ENCODE measurements around the gene SKI. TPM values are rescaled to one million over a fixed set of nuclear protein-coding genes. Genes with fewer than 3 reads are reported as not detected.
"Not testable (repeated sequence)": the region's sequence is repeated elsewhere in the genome, so short reads cannot be mapped to it uniquely, and the experiment has no call there.

The SKI gene
- total RNA-seq, 1 donor from 2014 or later = 67.5 TPM

DNA sequence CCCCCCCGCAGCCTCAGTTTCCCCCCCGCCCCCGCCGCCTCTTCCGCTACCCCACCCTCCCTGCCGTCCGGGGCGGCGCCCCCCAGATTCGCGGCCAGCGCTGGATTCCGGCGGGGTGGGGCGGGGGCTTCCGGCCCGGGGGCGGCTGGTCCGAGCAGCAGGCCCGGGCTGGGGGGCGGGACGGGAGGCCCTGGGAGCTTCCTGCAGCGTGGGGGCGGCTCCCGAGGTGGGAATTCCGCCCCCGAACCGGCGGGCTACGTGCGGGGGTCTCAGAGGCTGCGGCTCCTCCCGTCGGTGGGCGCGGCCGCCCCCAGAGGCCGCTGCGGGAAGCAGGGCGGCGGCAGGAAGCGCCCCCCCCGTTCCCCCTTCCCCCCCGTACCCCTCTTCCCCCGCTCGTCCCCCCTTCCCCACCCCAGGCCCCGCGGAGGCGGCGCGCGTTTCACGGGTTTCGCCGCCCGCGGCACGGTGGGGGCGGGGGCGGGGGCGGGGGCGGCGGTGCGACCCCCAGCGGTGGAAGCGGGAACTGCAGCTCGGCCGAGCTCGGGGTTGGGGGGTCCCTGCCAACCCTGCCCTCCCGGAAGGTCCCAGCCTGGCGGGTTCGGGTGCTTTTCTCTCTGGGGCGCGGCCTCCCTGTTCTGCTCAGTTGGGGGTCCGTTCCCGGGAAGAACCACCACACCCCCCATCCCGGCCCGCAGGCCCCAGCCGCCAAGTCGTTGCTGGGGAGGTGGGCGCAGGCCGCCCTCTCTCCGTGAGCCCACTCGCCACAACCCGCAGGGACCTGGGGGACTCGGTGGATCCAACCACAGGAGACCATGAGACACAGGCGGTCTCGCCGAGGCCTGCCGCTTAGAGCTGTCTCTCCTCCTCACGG, 86.9 kb downstream of the SKI start:
- intact Hi-C loops (cut with micrococcal nuclease) = loop anchor here (1.0 to 2.0 kb wide), 3 partner anchors 14 to 116 kb away; no protein-coding TSS in a partner anchor

DNA sequence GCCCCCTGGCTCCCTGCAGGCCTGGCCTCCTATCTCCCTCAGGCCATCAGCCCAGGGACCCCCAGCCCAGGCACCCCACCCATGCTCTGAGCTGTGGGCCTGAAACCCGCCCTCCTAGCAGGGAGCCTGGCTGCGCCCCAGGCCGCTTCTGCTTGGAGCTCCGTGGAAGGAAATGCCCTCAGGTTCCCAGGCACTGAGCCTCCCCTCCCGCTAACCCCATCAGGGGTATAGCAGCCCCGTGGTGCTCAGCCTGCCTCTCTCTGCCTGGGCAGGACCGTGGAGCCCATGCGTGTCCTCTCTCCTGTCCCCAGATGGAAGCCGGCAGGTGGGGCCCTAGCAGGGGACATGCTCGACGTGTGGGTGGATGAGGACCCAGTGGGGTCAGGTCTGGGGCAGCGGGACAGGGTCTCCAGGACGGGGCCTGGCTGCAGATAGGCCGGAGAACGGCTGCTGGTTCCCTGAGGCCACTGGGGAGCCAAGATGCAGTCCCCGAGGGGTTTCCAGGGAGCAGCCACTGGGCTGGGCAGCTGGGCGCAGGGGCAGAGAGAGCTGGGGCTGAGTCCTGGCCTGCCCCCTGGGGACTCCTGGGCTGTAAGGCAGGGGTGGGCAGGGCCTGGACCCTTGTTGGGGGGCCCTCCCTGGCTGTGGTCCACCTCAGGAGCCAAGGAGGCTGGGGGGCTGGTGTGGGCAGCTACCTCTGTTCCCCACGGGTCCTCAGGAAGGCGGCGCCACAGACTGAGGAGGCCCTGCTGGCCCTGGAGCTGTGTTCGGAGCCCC, 87.7 kb downstream of the SKI start:
- intact Hi-C loops (cut with micrococcal nuclease) = loop anchor here (1.0 to 2.0 kb wide), 3 partner anchors 15 to 117 kb away; no protein-coding TSS in a partner anchor

- intact Hi-C loops (cut with micrococcal nuclease) = no loop called here
These were observed 88.4 kb downstream of the SKI start for GRCh38 chr1:2316451-2316961.

DNA sequence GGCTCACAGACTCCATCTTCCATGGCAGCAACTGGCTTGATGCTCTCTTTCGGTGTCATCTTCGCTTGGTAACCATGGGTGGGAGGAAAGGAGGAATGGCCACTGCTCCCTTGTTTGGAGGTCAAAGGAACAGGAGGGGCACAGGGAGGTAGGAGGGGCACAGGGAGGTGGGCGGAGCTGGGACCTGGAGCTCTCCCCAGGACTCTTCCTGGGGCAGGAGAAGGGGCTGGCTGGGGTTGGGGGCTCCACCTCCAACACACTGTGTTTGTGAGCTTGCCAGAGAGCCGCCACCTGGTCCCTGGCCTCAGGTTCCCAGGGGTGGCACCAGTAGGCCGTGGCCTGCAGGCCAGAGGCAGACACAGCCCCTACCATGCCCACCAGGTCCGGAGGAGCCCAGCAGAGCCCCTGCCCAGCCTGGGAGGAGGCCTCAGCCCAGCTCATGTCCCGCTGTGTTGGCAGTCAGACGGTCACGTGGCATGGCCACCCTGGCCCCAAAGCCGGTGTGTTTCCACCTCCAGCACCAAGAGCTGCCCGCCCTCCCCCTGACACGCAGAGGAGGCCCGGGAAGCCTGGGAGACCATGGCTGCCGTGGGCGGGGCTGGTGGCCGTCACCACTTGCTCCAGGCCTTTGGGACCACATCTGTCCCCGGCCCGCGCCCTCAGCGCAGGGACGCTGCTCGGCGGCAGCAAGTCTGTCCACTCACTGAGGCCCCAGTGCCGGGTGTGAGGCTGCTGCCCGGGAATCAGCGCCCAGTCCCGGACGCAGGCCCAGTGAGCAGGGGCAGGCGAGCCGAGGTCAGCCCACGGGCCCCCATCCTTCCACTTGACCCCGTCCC, 89.3 kb downstream of the SKI start:
- intact Hi-C loops (cut with micrococcal nuclease) = no loop called here

GRCh38 chr1:2318314-2319278, 90.5 kb downstream of the SKI start:
- intact Hi-C loops (cut with micrococcal nuclease) = no loop called here

DNA sequence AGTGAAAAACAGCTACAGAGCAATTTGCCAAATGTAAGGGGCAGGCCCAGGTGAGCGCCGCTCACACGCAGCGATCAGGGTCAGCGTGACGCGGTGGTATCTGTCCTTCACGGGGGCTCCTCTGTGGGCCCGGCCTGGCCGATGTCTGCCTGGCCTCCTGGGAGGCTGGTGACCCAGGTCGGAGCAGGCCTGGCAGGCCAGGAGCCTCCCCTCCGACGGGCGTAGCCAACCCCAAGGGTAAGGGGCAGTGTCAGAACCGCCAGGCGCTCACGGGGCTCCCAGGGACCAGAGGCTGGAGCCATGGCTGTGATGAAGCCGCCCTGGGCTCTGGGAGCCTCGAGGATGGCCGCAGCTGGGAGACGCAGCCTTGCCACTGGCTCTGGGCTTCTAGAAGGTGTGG, 91.2 kb downstream of the SKI start:
- intact Hi-C loops (cut with micrococcal nuclease) = no loop called here

DNA sequence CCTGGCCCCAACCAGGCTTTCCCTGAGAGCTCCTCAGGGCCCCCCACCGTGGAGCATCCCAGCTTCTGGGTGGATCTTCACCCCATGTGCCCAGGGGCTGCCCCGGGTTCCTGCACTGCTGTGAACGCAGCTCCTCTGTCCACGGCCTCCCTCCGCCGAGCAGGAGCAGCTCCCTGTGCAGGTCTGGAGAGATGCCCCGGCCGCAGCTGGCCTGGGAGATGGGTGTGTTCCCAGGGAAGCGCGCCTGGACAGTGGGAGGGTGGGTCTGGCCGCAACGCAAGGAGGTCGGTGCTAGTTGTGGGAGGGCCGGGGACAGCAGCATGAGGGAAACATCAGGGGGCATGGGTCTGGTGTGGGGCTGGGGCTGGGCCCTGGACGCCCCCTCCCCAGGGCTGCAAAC, 91.9 kb downstream of the SKI start:
- intact Hi-C loops (cut with micrococcal nuclease) = no loop called here

GRCh38 chr1:2320760-2321667, 92.9 kb downstream of the SKI start:
- intact Hi-C loops (cut with micrococcal nuclease) = no loop called here

- intact Hi-C loops (cut with micrococcal nuclease) = no loop called here
These were observed 94.0 kb downstream of the SKI start for GRCh38 chr1:2322065-2322571.

- intact Hi-C loops (cut with micrococcal nuclease) = no loop called here
These were observed 94.6 kb downstream of the SKI start for GRCh38 chr1:2322581-2323211.

- intact Hi-C loops (cut with micrococcal nuclease) = no loop called here
These were observed 95.4 kb downstream of the SKI start for GRCh38 chr1:2323451-2323974.

DNA sequence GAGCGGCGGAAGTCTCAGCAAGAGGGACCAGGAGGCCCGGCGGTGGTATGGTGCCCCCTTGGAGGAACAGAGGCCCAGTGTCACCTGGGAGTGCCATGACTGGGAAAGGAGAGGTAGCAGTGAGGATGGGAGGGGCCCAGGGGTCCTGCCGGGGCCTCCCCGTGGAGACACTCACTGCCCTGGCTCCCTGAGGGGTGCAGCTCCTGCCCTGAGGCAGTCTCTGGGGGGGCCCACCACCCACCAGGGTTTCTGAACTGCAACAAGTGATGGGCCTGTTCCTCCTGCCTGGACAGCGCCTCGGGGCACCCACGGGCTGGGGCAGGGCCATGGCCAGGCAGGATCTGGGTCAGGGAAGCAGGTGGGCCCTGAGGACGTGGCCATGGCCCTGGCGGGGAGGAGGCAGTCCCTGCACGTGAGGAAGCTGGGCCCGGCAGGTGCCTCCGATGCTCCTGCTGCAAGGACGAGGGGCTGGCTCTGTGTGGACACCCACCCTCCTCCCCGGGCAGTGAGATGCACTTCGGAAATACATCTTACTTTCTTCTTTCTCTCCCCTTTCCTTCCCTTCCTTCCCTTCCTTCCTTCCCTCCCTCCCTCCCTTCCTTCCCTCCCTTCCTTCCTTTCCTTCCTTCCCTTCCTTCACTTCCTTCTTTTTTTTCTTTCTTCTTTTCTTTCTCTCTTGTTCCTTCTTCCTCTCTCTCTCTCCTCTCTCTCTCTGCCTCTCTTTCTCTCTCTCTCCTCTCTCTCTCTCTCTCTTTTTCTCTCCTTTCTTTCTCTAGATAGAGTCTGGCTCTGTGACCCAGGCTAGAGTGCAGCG, 96.6 kb downstream of the SKI start:
- intact Hi-C loops (cut with micrococcal nuclease) = no loop called here

- intact Hi-C loops (cut with micrococcal nuclease) = no loop called here
These were observed 98.4 kb downstream of the SKI start for GRCh38 chr1:2326524-2326923.

DNA sequence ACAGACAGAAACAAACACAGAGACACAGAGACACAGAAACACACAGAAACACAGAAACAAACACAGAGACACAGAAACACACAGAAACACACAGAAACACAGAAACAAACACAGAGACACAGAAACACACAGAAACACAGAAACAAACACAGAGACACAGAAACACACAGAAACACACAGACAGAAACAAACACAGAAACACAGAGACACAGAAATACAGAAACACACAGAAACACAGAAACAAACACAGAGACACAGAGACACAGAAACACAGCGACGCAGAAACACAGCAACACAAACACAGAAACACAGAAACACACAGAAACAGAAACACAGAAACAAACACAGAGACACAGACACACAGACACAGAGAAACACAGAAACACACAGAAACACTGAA, 99.0 kb downstream of the SKI start:
- intact Hi-C loops (cut with micrococcal nuclease) = not testable (repeated sequence)

DNA sequence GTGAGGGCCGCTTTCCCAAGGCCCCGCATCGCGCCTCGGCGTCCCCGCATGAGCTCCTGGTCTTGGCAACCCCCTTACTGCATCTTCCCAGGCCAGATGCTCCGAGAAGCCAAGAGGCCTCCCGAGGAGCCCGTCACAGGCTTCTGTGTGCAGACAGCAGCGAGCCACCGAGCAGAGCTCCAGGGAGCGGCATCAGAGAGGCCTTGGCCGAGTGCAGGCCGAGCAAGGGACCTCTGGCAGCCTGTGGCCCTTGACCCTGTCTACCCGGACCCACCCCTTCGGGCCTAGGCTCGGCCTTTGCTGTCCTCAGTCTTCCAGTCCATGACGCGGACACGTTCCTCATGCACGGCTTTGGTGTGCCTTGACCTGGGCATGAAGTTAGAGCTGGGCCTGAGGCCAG, 99.7 kb downstream of the SKI start:
- intact Hi-C loops (cut with micrococcal nuclease) = no loop called here

DNA sequence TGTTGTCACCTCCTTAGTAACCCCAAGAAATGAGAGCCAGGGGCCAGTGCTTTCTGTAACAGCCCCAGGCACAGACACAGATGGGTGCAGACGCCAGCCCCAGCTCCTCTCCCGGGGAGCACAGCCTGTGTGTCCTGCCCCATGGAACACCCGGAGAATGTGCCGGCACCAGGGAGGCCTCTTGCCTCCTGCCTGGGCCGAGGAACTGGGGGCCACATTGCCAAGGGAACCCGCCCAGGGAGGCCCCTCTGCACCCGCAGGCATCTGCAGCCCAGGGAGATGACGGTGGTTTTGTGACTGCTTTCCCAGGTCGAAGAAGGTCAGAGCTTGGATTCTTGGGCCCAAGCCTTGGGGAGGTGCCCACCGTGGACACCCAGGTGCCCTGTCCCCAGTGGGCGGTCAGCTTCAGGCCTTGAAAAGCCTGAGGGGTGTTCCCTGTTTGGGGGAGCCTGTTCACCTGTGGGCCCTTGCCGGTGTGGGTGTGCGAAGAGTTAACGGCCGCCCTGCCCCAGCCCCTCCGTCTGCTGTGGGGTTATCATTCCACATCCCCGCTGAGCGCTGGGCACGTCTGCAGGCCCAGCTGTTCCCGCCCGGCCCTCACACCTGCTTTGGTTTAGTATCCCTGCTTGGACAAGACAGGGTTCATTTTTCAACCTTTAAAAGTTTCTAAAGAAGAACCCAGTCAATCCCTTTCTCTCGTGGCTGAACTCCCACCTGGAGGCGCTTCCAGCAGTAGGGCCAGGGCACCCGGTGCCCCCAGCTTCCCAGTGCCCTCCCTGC, 100.7 kb downstream of the SKI start:
- intact Hi-C loops (cut with micrococcal nuclease) = no loop called here

All from T-helper 1 cell treated with Interleukin-12 subunit alpha and Interleukin-12 subunit beta and Interleukin-4 antibody, amounts not matched to agents 30 ng/mL and 1 ng/mL, for 36 hours (primary cell).